HG03045 (cell line): ENCODE measurements around the gene PRPF40B.
"Not testable (repeated sequence)": the region's sequence is repeated elsewhere in the genome, so short reads cannot be mapped to it uniquely, and the experiment has no call there.

Source experiments
- ATAC-seq: cut with Tn5 transposase; IDR thresholded peaks from one replicate; pipeline ENCODE4 v1.9.1; 2021; ENCODE audit warnings: mild to moderate bottlenecking, moderate library complexity; ENCODE audit not compliant: unreplicated experiment

Gene PRPF40B

DNA sequence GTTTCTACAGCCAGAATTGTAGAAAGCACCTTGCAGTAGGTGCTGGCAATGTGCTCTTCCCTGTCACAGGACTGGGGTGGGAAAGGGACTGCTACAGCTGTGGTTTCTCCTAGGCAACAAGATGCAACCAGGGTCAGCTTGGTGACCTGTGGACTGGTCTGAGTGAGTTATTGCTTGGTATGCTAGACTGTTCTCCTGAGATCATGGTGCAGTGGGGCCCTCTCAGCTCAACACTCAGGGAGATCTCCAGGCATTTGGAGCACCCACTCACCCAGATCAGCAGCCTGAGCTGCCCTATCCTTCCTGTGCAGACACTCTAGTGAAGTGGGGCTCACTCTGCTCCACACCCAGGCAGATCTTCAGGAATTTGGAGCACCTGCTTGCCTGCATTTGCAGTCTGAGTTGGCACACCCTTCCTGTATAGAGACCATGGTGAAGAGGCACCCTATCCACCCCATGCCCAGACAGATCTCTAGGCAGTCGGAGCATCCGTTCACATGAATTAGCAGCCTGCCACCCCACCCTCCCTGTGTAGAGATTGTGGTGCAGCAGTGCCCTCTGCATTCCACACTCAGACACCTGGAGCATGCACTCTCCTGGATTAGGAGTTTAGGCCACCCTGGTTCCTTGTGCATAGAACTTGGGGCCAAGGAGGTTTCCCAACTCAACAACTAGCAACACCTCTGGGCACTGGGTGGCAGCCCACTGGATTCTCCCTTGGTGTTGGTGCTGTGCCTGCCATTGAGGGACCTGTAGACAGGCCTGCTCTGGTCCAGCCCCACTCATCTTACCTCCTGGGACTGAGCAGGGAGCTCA, 14.1 kb upstream of the PRPF40B start:
- ATAC-seq, result no peak

DNA sequence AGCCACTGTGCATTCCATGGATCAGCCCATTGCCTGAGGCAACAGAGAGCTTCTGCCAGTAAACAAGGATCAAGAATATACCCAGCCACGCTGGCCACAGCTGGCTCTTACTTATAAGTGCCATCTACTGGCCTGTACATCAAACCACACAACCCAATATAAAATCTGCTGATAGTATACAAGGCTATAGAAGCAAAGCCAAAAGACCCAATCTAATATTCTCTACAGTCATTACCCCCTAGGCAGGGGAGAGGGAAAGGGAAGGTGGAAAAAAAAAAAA, 13.5 kb upstream of the PRPF40B start:
- no peak for ATAC-seq

DNA sequence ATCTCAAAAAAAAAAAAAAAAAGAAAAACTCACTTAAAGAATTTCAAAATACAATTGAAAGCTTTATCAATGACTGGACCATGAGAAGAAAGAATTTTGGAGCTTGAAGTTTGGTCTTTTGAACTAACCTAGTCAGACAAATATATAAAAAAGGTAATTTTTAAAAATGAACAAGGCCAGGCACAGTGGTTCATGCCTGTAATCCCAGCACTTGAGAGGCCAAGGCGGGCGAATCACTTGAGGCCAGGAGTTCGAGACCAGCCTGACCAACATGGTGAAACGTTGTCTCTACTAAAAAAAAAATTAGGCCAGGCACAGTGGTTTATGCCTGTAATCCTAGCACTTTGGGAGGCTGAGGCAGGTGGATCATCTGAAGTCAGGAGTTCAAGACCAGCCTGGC, 12.6 kb upstream of the PRPF40B start:
- not testable (repeated sequence) for ATAC-seq

DNA sequence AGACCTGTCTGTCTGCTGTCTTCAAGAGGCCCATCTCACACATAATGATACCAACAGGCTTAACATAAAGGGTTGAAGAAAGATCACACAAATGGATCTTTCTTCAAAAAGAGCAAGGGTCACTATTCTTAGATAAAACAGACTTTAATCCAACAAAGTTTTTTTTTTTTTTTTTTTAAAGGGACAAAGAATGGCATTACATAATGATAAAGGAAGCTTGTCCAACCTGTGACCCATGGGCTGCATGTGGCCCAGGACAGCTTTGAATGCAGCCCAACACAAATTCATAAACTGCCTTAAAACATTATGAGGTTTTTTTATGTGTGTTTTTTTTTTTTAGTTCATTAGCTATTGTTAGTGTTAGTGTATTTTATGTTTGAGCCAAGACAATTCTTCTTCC, 11.2 kb upstream of the PRPF40B start:
- no peak for ATAC-seq

DNA sequence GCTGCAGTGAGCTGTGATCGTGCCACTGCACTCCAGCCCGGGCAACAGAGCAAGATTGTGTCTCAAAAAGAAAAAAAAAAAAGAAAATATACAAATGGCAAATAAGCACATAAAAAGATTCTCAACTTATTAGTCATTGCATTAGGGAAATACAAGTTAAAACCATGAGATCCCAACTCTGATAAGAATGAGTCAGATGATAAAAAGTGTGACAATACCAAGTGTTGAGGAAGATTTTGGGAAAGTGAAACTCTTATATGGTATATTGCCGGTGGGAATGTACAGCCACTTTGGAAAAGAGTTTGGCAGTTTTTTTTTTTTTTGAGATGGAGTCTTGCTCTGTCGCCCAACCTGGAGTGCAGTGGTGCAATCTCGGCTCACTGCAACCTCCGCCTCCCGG, 7.6 kb upstream of the PRPF40B start:
- ATAC-seq, result no peak

DNA sequence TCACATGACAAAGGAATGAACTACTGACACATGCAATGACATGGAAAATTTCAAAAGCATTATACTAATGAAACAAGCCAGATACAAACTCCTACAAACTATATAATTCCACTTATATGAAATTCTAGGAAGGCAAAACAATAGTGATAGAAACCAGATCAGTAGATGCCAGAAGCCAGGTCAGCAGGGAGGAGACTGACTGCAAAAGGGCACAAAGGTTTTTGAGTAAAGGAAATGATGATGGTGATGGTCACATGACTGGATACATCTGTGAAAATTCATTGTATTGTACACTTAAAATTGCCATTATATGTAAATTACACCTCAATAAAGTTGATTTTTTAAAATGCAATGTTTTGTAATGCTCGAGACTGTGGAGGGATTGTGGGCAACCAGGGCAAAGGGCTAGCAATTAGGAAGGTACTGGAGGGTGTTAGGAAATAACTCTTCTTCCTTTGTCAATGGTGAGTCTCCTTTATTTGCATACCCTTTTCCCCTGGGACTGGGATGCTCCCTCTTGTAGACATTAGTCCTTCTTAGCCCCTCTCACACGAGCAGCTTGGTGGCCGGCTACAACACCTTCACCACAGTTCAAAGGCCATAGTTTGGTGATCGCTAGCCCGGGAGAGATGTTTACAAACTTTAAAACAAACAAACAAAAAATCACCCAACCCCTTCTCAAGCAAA, 6.7 kb upstream of the PRPF40B start:
- no peak for ATAC-seq

DNA sequence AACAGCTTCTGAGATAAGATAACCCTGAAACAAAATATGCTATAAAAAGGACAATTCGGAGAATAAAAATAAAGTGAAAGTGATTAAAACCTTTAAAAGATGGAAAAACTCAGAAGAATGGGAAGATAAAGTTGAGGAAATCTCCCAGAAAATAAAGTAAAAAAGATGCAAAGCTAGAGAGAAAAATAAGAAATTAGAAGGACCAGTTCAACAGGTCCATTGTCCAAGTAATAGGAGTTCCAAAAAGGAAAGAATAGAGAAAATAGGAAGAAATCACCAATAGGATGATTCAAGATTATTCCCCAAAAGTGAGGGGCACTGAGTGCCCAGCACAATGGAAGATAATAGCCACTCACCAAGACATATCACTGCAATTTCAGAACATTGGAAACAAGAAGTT, 4.8 kb upstream of the PRPF40B start:
- no peak for ATAC-seq

DNA sequence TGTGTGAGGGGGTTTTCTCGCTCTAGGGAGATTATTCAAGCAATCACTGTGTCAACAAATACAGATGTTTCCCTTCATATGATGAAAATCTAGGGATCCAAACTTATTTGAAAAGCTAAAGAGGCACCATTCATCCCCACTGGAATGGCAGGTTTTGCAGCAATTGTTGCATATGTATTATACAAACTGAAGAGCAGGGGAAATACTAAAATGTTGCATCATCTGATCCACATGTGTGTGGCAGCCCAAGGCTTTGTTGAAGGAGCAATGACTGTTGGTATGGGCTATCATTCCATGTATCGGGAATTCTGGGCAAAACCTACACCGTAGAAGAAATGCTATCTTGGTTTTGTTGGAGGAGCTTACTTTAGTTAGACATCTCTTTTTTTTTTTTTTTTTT, 4.1 kb upstream of the PRPF40B start:
- no peak for ATAC-seq

DNA sequence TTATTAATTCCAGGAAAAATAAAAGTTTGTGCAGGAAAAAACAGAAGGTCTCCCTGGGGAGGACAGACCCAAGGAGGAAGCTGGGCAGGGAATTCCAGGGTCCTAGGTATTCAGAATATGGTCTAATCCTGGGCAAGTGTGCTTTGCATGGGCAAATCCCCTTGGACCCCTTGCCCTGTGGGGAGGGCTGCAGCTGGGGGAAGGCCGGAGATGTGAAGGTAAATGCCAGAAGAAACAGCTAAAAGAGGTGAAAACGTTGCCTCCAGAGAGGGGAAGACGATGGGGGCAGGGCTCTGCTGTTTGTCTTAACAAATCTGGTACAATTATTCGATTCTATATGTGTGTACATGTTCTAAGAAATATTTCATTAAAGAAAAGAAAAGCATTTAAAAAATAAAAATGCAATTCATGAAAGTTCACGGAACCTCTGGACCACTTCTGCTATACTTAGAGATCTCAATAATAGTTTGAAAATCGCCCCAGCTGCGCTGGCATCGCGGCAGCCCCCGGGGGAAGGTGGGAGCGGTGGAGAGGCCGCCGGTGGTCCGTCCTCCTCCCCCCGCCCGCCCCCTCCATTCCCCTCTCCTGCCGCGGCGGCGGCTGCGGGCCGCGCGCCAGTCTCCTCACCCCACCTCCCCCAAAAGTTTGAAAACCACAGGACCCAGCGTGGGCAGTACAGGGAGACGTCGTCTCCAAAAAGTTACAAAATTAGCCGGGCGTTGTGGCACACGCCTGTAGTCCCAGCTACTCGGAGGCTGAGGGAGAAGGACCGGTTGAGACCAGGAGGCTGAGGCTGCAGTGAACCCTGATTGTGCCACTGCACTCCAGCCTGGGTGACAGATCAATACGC, 1.5 kb upstream of the PRPF40B start:
- ATAC-seq, result no peak

DNA sequence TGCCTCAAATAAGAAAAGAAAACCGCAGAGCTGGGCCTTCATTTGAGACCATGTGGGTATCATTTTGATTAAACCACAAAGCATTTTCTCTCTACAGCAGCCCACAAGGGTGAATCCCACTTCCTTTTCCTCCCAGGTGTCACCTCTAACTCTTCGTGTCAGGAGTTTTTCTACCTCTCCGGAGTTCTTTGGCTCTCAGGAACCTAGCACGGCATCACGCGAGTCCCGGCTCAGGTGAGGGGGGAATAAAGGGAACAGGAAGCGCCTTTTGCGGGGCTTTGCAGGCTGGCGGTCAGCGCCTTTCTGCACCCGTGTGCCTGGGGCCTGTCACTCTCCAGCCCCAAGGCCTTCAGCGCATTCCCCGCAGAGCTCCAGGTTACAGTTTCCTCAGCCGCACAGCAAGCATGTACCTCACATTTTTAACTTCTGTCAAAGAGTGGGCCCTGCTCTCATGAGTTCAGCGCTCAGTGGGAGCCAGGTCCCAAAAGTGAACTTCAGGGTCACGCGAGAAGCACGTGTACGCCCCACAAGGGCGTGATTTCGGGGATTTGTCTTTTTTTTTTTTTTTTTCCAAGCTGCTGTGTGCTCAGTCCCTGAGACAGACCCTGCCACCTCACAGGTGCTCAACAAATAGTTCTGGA, 740 bp upstream of the PRPF40B start:
- peak; percentile 23 for ATAC-seq

DNA sequence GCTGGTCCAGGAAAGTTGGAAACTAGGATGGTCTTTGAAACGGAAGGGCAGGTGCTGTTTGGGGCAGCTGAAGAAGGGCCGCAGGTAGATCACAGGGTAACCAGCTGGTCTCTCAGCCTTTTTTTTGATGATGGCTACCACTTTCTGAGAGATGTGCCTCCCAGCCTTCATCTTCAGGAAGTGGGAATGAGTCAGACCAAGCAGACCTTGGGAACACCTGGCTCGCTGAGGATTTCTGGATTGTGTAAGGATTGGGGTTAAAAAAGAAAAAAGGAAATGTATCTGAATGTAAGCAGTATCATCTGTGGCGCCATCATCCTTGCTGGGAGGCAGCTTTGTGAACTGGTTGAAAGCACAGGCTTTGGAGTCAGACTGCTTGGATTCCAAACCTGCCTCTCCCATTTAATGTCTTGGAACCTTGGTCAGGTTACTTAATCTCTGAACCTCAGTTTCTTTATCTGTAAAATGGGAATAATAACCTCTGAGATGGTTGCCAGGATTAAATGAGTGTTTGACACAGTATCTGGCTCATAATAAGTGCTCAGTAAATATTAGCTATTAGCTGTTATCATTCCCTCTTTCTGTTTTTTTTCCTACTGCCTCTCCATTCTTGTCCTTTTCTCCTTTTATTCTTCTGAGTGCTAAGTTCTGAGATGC, 1.7 kb downstream of the PRPF40B start:
- ATAC-seq, result no peak

DNA sequence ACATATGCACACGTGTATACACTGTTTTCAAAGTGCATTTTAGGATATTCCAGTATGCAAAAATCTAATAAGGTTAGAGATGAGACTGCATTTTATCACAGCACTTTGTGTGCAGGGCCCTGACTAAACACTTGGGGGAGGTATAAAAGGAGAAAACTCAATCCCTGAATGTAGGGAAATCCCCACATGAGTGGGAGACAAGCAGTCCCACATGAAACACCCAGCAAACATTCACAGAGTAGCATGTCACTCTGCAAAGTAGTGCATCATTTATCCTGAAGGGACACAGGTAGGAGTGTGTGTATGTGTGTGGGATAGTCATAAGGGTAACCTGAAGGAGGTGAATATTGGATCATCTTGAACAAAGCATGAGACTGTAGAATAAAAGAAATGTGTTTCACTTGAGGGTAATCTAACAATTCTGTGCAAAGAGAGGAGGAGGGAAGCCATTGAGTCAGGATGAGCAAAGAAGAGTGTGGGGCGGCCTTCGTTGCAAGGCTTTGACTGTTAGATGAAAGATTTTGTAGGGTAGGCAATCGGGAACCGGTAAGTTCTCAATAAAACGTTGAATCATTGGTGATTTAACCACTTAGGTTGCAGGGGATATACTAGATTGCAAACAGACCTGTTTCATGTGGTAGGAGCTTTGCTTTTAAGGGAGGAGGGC, 2.9 kb downstream of the PRPF40B start:
- no peak for ATAC-seq

DNA sequence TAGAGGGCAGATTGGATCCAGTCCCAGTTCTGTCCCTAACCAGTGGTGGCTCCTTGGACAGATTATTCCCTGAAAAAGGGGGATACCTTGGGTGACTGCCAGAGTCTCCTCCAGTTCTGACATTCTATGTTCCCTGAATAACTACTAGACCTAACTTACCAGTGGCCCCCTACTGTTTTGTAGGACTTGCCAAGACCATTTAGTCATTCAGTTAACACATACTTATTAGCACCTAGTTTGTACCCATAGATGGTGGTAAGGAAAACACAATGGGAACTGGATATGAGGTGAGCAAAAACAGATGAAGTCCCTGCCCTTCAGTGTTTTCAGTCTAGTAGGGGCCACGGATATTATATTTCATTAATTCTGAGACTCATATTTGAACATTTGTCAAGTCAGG, 3.5 kb downstream of the PRPF40B start:
- ATAC-seq, result no peak

DNA sequence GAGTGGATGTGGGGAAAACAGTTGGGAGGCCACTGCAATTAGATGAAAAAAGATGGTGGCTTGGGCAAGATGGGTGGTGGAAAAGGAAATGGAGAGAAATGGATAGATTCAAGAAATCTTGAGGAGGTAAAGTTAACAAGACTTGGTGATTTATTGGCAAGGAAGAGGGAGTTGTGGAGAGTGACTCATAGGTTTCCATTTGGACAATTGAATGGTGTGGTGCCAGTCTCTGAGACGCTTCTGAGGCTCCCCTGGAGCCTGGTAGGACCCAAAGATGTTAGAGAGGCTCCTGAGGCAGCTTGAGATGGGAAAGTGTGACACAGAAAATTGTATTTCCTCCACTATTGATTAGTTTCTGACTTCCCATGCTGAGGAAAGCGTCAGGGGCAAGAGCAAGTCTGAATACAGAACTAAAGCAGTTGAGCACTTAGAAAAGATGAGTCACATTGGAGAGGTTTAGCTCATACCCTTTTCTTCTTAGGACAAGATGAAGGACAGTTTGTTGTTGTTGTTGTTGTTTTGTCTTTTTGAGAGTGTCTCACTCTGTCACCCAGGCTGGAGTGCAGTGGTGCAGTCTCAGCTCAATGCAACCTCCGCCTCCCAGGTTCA, 4.5 kb downstream of the PRPF40B start:
- ATAC-seq, result no peak

DNA sequence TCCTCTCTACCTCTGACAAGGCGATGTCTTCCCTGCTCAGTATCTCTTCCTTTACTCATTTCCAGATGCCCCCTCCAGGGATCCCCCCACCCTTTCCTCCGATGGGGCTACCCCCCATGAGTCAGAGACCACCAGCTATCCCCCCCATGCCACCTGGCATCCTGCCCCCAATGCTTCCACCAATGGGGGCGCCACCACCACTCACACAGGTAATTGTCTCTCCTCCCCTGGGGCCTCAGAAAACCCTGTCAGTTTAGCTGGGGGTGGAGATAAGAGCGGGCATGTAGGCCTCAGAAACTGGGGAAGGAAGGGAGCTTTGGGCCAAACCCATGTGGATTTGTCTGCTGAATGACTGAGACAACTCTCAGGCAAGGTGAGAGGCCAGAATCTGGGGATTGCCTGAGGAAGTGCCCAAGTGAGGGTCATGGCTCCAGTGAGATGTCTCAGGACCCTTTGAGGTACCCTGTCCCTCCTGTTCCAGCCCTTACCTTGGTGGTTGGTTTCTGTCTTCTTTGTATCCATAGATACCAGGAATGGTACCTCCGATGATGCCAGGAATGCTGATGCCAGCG, 8.1 kb downstream of the PRPF40B start:
- ATAC-seq, result no peak

DNA sequence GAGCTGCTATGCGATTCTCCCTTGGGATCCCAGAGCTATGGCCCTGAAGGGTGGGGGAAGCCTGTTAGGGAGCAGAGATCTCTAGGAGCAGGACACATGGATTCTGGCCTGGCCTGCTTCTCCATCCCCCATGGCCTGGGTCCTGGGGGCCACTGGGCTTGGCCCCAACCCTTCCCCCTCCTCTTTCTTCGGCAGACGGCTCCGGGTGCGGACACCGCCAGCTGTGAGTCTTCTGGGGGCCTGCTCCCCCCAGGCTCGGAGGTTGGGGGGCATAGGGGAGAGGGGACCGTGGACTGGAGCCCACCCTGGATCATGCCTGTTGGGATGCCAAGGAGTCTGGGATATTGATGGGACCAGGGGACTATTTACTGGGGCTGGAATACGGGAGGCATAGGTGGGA, 9.0 kb downstream of the PRPF40B start:
- no peak for ATAC-seq

DNA sequence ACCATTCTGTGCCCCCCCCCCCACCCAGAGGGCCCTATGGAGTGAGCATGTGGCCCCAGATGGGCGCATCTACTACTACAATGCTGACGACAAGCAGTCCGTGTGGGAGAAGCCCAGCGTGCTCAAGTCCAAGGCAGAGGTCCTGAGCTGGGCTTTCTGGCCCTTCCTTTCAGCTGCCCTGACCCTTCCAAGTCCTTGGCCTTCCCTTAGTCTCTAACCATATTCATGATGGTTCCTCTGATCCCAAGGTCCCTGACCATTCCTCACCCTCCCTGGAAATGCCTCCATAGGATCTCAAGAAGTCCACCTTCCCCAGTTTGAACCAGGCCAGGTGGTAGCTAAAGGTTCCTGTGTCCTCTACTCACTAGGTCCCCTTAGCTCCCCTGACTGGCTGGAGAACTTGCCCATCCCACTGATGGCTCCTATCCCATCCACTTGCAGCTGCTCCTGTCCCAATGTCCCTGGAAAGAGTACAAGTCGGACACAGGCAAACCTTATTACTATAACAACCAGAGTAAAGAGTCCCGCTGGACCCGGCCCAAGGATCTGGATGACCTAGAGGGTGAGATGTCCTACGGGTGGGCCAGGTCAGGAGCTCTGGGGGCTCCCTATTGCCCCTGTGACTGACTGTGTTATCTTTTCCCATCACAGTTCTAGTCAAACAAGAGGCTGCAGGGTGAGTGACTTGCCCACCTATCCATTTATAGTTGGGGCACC, 9.8 kb downstream of the PRPF40B start:
- no peak for ATAC-seq

DNA sequence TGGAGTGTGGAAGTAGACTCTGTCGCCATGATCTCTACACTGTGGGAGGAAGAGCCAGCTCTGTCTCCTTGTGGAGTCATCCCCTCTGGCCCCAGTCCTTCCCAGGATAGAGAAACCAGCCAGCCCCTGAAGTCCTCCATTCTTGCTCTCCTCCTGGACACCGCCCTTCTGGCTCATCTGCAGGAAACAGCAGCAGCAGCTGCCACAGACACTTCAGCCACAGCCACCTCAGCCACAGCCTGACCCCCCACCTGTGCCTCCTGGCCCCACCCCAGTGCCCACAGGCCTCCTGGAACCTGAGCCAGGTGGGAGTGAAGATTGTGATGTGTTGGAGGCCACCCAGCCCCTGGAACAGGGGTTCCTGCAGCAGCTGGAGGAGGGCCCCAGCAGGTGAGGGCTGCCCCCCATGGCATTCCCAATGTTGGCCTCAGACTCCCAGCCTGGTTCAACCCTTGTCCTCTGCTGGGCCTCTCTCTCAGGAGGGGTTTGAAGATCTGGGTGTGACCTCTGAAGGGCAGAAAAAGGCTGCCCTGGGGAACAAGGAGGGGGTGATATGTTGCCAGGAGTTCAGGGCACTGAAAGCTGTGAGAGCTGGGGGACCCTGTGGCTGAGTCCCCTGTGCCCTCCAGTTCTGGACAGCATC, 10.5 kb downstream of the PRPF40B start:
- no peak for ATAC-seq
